WTC11 (cell line): Measurements from ENCODE around the gene KLHDC8A.

Source experiments
- CTCF ChIP-seq: fragments of 200-600 bp; IDR thresholded peaks from 2 replicates; pipeline ENCODE4 v1.8.0; 2022; ENCODE audit warnings: antibody characterized with exemption
- FOXJ3 ChIP-seq: sonication (generic); formaldehyde crosslinking; IDR thresholded peaks from 2 replicates; pipeline ENCODE4 v1.9.0; 2021; ENCODE audit warnings: missing genetic modification reagents, mild to moderate bottlenecking, borderline replicate concordance
- KAT7 ChIP-seq: sonication (generic); formaldehyde crosslinking; IDR thresholded peaks from 2 replicates; pipeline ENCODE4 v1.8.1; 2023; ENCODE audit warnings: missing genetic modification reagents, mild to moderate bottlenecking, borderline replicate concordance
- NR2C2 ChIP-seq: sonication (generic); formaldehyde crosslinking; IDR thresholded peaks from 2 replicates; pipeline ENCODE4 v1.8.0; 2022; ENCODE audit warnings: mild to moderate bottlenecking, missing genetic modification reagents
- NR3C1 ChIP-seq: sonication (generic); formaldehyde crosslinking; conservative IDR thresholded peaks from 2 replicates; pipeline ENCODE4 v1.8.1; 2023; ENCODE audit warnings: low read depth, mild to moderate bottlenecking, missing genetic modification reagents
- SMAD4 ChIP-seq: sonication (generic); formaldehyde crosslinking; IDR thresholded peaks from 2 replicates; pipeline ENCODE4 v1.8.0; 2022; ENCODE audit warnings: mild to moderate bottlenecking, missing genetic modification reagents
- TCF7 ChIP-seq: sonication (generic); formaldehyde crosslinking; IDR thresholded peaks from 2 replicates; pipeline ENCODE4 v1.8.0; 2022; ENCODE audit warnings: mild to moderate bottlenecking, low read depth, missing genetic modification reagents, moderate library complexity
- ZBTB21 ChIP-seq: sonication (generic); formaldehyde crosslinking; IDR thresholded peaks from 2 replicates; pipeline ENCODE4 v1.8.1; 2023; ENCODE audit warnings: mild to moderate bottlenecking, missing genetic modification reagents, borderline replicate concordance
- ZMAT4 ChIP-seq: fragments of 250-450 bp; sonication (Bioruptor Pico); IDR thresholded peaks from 2 replicates; pipeline ENCODE4 v1.9.0; 2021; ENCODE audit warnings: mild to moderate bottlenecking
- ZNF121 ChIP-seq: sonication (generic); formaldehyde crosslinking; IDR thresholded peaks from 2 replicates; pipeline ENCODE4 v1.8.0; 2023; ENCODE audit warnings: missing genetic modification reagents
- ZNF219 ChIP-seq: sonication (generic); formaldehyde crosslinking; IDR thresholded peaks from 2 replicates; pipeline ENCODE4 v1.8.0; 2023; ENCODE audit warnings: missing genetic modification reagents, mild to moderate bottlenecking, borderline replicate concordance
- ZNF425 ChIP-seq: fragments of 250-450 bp; sonication (Bioruptor Pico); conservative IDR thresholded peaks from 2 replicates; pipeline ENCODE4 v1.9.0; 2021; ENCODE audit warnings: mild to moderate bottlenecking
- TF ChIP-seq, protein P1 (sequence below): sonication (generic); formaldehyde crosslinking; IDR thresholded peaks from 2 replicates; pipeline ENCODE4 v1.8.1; 2022; ENCODE audit warnings: mild to moderate bottlenecking, missing genetic modification reagents, moderate library complexity, borderline replicate concordance
- TF ChIP-seq, protein P2 (sequence below): sonication (generic); formaldehyde crosslinking; IDR thresholded peaks from 2 replicates; pipeline ENCODE4 v1.8.1; 2022; ENCODE audit warnings: missing genetic modification reagents, borderline replicate concordance

GRCh38 chr1:205319081-205320018 lies 37.4 kb downstream of the KLHDC8A start:
- TF ChIP-seq CTCF = no peak
- TF ChIP-seq TCF7 (CRISPR knock-in tag) = no peak
- TF ChIP-seq KAT7 (CRISPR knock-in tag) = no peak
- no peak for TF ChIP-seq NR3C1 (CRISPR knock-in tag)
- TF ChIP-seq, protein P1, sequence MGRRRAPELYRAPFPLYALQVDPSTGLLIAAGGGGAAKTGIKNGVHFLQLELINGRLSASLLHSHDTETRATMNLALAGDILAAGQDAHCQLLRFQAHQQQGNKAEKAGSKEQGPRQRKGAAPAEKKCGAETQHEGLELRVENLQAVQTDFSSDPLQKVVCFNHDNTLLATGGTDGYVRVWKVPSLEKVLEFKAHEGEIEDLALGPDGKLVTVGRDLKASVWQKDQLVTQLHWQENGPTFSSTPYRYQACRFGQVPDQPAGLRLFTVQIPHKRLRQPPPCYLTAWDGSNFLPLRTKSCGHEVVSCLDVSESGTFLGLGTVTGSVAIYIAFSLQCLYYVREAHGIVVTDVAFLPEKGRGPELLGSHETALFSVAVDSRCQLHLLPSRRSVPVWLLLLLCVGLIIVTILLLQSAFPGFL = no peak
- no peak for TF ChIP-seq ZBTB21 (CRISPR knock-in tag)
- no peak for TF ChIP-seq SMAD4 (CRISPR knock-in tag)
- no peak for TF ChIP-seq ZNF219 (CRISPR knock-in tag)
- no peak for TF ChIP-seq FOXJ3 (CRISPR knock-in tag)
- no peak for TF ChIP-seq ZMAT4 (CRISPR knock-in tag)
- no peak for TF ChIP-seq ZNF425
- TF ChIP-seq NR2C2 (CRISPR knock-in tag) = no peak
- TF ChIP-seq, protein P2, sequence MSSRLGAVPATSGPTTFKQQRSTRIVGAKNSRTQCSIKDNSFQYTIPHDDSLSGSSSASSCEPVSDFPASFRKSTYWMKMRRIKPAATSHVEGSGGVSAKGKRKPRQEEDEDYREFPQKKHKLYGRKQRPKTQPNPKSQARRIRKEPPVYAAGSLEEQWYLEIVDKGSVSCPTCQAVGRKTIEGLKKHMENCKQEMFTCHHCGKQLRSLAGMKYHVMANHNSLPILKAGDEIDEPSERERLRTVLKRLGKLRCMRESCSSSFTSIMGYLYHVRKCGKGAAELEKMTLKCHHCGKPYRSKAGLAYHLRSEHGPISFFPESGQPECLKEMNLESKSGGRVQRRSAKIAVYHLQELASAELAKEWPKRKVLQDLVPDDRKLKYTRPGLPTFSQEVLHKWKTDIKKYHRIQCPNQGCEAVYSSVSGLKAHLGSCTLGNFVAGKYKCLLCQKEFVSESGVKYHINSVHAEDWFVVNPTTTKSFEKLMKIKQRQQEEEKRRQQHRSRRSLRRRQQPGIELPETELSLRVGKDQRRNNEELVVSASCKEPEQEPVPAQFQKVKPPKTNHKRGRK (CRISPR knock-in tag) = no peak
- TF ChIP-seq ZNF121 (CRISPR knock-in tag) = no peak
